NB4 (cell line): ENCODE measurements around the gene NCCRP1.

ENCODE experiments used
- DNase-seq: peaks from one replicate; pipeline ENCODE4 v3.0.0; 2010; ENCODE audit warnings: low read depth
- H3K4me3 ChIP-seq: one replicate; pipeline ENCODE4 v1.5.1; 2011; ENCODE audit warnings: mild to moderate bottlenecking, low read depth, low read length, moderate library complexity
- CTCF ChIP-seq: IDR thresholded peaks from one replicate; pipeline ENCODE4 v1.5.1; 2012; ENCODE audit warnings: low read depth, low read length
- MAX ChIP-seq: IDR thresholded peaks from 2 replicates; pipeline ENCODE4 v1.6.1; 2011; ENCODE audit warnings: low read depth, low read length
- MYC ChIP-seq: IDR thresholded peaks from 2 replicates; pipeline ENCODE4 v1.6.1; 2011; ENCODE audit warnings: low read depth, low read length
- POLR2A ChIP-seq: IDR thresholded peaks from 2 replicates; pipeline ENCODE4 v1.6.1; 2011; ENCODE audit warnings: mild to moderate bottlenecking; ENCODE audit not compliant: insufficient read length; ENCODE audit errors: extremely low read depth

NCCRP1 gene

GRCh38 chr19:39160889-39161672 is 35.7 kb upstream of the NCCRP1 start:
- TF ChIP-seq MAX (no peak), CTCF (no peak), MYC (no peak), POLR2A (no peak)
- no peak overlapping the region for H3K4me3 ChIP-seq
- peak; percentile 5 for DNase-seq

- no peak for DNase-seq
- no peak for TF ChIP-seq MAX
- TF ChIP-seq MYC = no peak
- TF ChIP-seq CTCF = no peak
- TF ChIP-seq POLR2A = no peak
- no peak overlapping the region for H3K4me3 ChIP-seq
Measured at GRCh38 chr19:39162441-39163043, 34.2 kb upstream of the NCCRP1 start.

GRCh38 chr19:39163621-39164020 is 33.1 kb upstream of the NCCRP1 start:
- no peak for DNase-seq
- H3K4me3 ChIP-seq = no peak overlapping the region
- TF ChIP-seq POLR2A = no peak
- no peak for TF ChIP-seq CTCF
- no peak for TF ChIP-seq MAX
- no peak for TF ChIP-seq MYC

GRCh38 chr19:39164289-39164688 is 32.5 kb upstream of the NCCRP1 start:
- no peak overlapping the region for H3K4me3 ChIP-seq
- DNase-seq = no peak
- no peak for TF ChIP-seq MYC
- no peak for TF ChIP-seq CTCF
- TF ChIP-seq MAX = no peak
- no peak for TF ChIP-seq POLR2A

GRCh38 chr19:39165857-39166256 is 30.9 kb upstream of the NCCRP1 start:
- no peak for DNase-seq
- TF ChIP-seq MAX = no peak
- no peak for TF ChIP-seq MYC
- no peak for TF ChIP-seq CTCF
- no peak for TF ChIP-seq POLR2A
- H3K4me3 ChIP-seq = no peak overlapping the region
